ENCODE data around the gene MIAT. TPM values are rescaled to one million over a fixed set of nuclear protein-coding genes. Genes with fewer than 3 reads are reported as not detected.

The MIAT gene
- total and polyA plus RNA-seq, 2 of the 8 experiments (the other 6 are each of a cell fraction or from before 2014, with no cell fraction given) = 27.6 to 36.0 TPM

DNA sequence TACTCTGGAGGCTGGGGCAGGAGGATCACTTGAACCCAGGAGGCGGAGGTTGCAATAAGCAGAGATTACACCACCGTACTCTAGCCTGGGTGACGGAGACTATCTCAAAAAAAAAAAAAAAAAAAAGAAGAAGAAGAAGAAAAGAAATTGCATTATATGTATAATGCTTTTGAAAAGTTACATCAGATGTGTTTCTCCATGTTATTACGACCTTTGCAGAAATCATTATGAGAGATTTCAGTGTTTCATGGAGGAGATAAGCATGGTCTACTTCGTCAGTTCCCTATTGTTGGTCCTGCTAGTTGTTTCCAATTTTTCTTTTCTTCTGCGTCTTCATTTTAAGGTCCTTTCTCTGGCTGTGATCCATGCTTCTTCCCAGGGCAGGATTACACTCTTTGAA lies 3.0 kb downstream of the MIAT start:
- CTCF ChIA-PET (ENCODE audit: partially characterized antibody) = interaction anchor here (0.9 to 1.6 kb wide), 4 partner anchors 8 to 158 kb away, joined by 3 to 5 read pairs (median 4); no protein-coding TSS in a partner anchor
- no peak overlapping the region for H4K91ac ChIP-seq (replicated peaks; ENCODE audit: insufficient read length, low read length)
- TF ChIP-seq TCF12 (IDR thresholded peaks at IDR 0.05; ENCODE audit: low read depth, low read length) (no peak), SIX5 (IDR thresholded peaks at IDR 0.05; ENCODE audit: low read depth, low read length) (no peak), HDAC2 (IDR thresholded peaks at IDR 0.05; ENCODE audit: borderline replicate concordance in 1 of 2, low read depth in 2 of 2, low read length in 2 of 2) (no peak), SUZ12 (IDR thresholded peaks at IDR 0.05; ENCODE audit: low read length) (no peak), TBP (IDR thresholded peaks at IDR 0.05; ENCODE audit: low read depth, low read length) (no peak), BRCA1 (IDR thresholded peaks at IDR 0.05; ENCODE audit: low read depth, low read length) (no peak), SP4 (IDR thresholded peaks at IDR 0.05; ENCODE audit: low read length) (no peak), EZH2 (IDR thresholded peaks at IDR 0.05; ENCODE audit: low read depth, low read length, severe bottlenecking) (no peak), NANOG (IDR thresholded peaks at IDR 0.05; ENCODE audit: insufficient read depth, low read depth, low read length, poor library complexity, severe bottlenecking) (no peak), POLR2AphosphoS5 (IDR thresholded peaks at IDR 0.05; ENCODE audit: low read depth, low read length) (no peak), SAP30 (IDR thresholded peaks at IDR 0.05; ENCODE audit: insufficient read depth, insufficient replicate concordance, low read length) (no peak)
- TF ChIP-seq, protein P1, sequence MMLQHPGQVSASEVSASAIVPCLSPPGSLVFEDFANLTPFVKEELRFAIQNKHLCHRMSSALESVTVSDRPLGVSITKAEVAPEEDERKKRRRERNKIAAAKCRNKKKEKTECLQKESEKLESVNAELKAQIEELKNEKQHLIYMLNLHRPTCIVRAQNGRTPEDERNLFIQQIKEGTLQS (IDR thresholded peaks at IDR 0.05; ENCODE audit: insufficient read depth, low read depth, low read length) = no peak

More for the DNA sequence above, 3.0 kb downstream of the MIAT start:
- peak overlapping the region; percentile 58; the same call in 1 of the 2 replicates for H3K27ac ChIP-seq (ENCODE audit: low read depth, low read length)
- DNase-seq (ENCODE audit: low read depth in 1 of 2, low spot score in 2 of 2) (no peak), FAIRE-seq (no peak)
- H3K14ac ChIP-seq (ENCODE audit: insufficient read length) = no peak overlapping the region
- peaks cover 3 to 13% (median 7%) of the 10 kb centered on the region in 4 experiments; a peak in 4 of 8 replicates for H3K36me3 ChIP-seq (ENCODE audit: control insufficient read depth in 2 of 4, insufficient read depth in 4 of 4, low read length in 3 of 4)
- H3K23me2 ChIP-seq (ENCODE audit: low read depth, low read length) = peaks cover 15% of the 10 kb centered on the region
- H2BK120ac ChIP-seq (replicated peaks; ENCODE audit: low read depth, low read length) = no peak overlapping the region
- WGBS, 2 experiments (ENCODE audit: extremely low coverage in 1 of 2, insufficient coverage in 1 of 2, insufficient read length in 1 of 2, insufficient replicate concordance in 2 of 2, low coverage in 1 of 2, low lambda C conversion rate in 2 of 2, missing lambda C conversion rate in 1 of 2) = 88% methylated on average over 5 of the region's 6 CpGs; no CpG with 5 or more reads in 1 of the 2 experiments
- H4K20me1 ChIP-seq (replicated peaks in 1 of 2; ENCODE audit: control insufficient read depth in 1 of 2, insufficient read depth in 2 of 2, low read length in 2 of 2) = no peaks in the 10 kb centered on the region
- peak overlapping the region in 1 of 4 experiments; percentile 16; a peak in 3 of 8 replicates for H3K4me3 ChIP-seq (ENCODE audit: extremely low read depth in 1 of 4, insufficient read depth in 2 of 4, low read depth in 3 of 4, low read length in 4 of 4)
- H3K4me1 ChIP-seq (replicated peaks in 1 of 4; ENCODE audit: control insufficient read depth in 3 of 4, insufficient read depth in 4 of 4, low read length in 3 of 4) = peaks cover 12 to 21% (median 13%) of the 10 kb centered on the region in 4 experiments
- H2AK5ac ChIP-seq (ENCODE audit: low read depth, low read length) = 0 out of 2 replicates have a peak overlapping the region, but pooled peaks have one; percentile 19
- no peaks in the 10 kb centered on the region for H3K9me3 ChIP-seq (ENCODE audit: insufficient read depth in 2 of 2, low read depth in 1 of 2, low read length in 1 of 2)
- H3K79me1 ChIP-seq (ENCODE audit: low read depth, low read length) = 0 out of 2 replicates have a peak, but pooled peaks cover 3% of the 10 kb centered on the region
- H3K18ac ChIP-seq (ENCODE audit: extremely low read depth, low read length) = no peak overlapping the region
- no peak overlapping the region for H2AFZ ChIP-seq (ENCODE audit: low read length)
- peaks cover 0 to 38% of the 10 kb centered on the region in 2 experiments; a peak in 2 of 4 replicates for H3K79me2 ChIP-seq (ENCODE audit: control insufficient read depth in 1 of 2, insufficient read depth in 2 of 2, low read length in 2 of 2)
- H3K27me3 ChIP-seq (replicated peaks in 1 of 4; ENCODE audit: control insufficient read depth in 3 of 4, extremely low read depth in 1 of 4, insufficient read depth in 3 of 4, low read length in 3 of 4) = no peaks in the 10 kb centered on the region; a peak in 1 of 7 replicates
- H3K56ac ChIP-seq (replicated peaks; ENCODE audit: insufficient read length, low read depth, low read length) = no peak overlapping the region
- H3K23ac ChIP-seq (ENCODE audit: insufficient read length) = no peak overlapping the region
- POLR2A ChIA-PET (ENCODE audit: partially characterized antibody) = interaction anchor here (0.8 to 7.9 kb wide), 9 partner anchors 8 to 176 kb away, joined by 3 to 43 read pairs (median 7); no protein-coding TSS in a partner anchor
- no peak overlapping the region; the same call in 1 of the 2 replicates for H2BK20ac ChIP-seq (ENCODE audit: low read length)
- peak overlapping the region; percentile 20 for H4K5ac ChIP-seq (ENCODE audit: insufficient read length, low read depth, low read length)
- H2BK12ac ChIP-seq (ENCODE audit: low read depth, low read length) = peak overlapping the region; percentile 51; the same call in 1 of the 2 replicates
- H3K4me2 ChIP-seq (ENCODE audit: insufficient read depth in 1 of 2, low read depth in 2 of 2, low read length in 2 of 2) = peak overlapping the region; percentile 35 to 49; a peak in 3 of 4 replicates
- H3K4ac ChIP-seq (replicated peaks; ENCODE audit: insufficient read length, low read depth, low read length) = no peak overlapping the region
- H2BK15ac ChIP-seq (ENCODE audit: low read length) = 0 out of 2 replicates have a peak overlapping the region, but pooled peaks have one; percentile 3
- H3K9ac ChIP-seq (replicated peaks in 1 of 4; ENCODE audit: extremely low read depth in 1 of 4, low read depth in 3 of 4, low read length in 3 of 4) = no peak overlapping the region; a peak in 1 of 7 replicates
- H2BK5ac ChIP-seq (ENCODE audit: low read depth, low read length) = peak overlapping the region; percentile 76
- H4K8ac ChIP-seq (ENCODE audit: extremely low read depth, insufficient read depth, low read length) = no peak overlapping the region

All from H1 (cell line).